MCF 10A (cell line): ENCODE results near the gene E2F7. TPM values are rescaled to one million over a fixed set of nuclear protein-coding genes. Genes with fewer than 3 reads are reported as not detected.
"Not testable (repeated sequence)": the region's sequence is repeated elsewhere in the genome, so short reads cannot be mapped to it uniquely, and the experiment has no call there.

ENCODE experiments used
- BruUV-seq: library from RNA; stranded (reverse); fragments of 400-500 nt; replicated peaks from 2 replicates; lab custom pipeline; 2021; lab: Mats Ljungman, UMichigan
- CTCF ChIA-PET: fragments of 300-600 bp; sonication (Branson Sonifier 250); formaldehyde crosslinking; extraction: SDS; loops from one replicate; lab custom pipeline; 2021; ENCODE audit warnings: antibody characterized with exemption, inconsistent platforms; lab: Yijun Ruan, JAX
- POLR2A ChIA-PET: fragments of 300-600, 350-650 bp; sonication (Branson Sonifier 250); formaldehyde crosslinking; extraction: SDS; loops from one replicate; lab custom pipeline; 2020; ENCODE audit warnings: antibody characterized with exemption, inconsistent platforms; lab: Yijun Ruan, JAX
- DNase-seq: peaks from one replicate; pipeline ENCODE4 v3.0.0-alpha.2; 2018; ENCODE audit not compliant: unreplicated experiment
- H3K27ac Mint-ChIP-seq: one replicate; pipeline ENCODE4 v1.8.0; 2022; ENCODE audit warnings: mild to moderate bottlenecking, low read depth, mixed read lengths; ENCODE audit not compliant: unreplicated experiment
- H3K27me3 Mint-ChIP-seq: one replicate; pipeline ENCODE4 v1.8.0; 2022; ENCODE audit warnings: mixed read lengths; ENCODE audit not compliant: insufficient read depth, unreplicated experiment
- H3K36me3 Mint-ChIP-seq: one replicate; pipeline ENCODE4 v1.8.0; 2022; ENCODE audit warnings: mild to moderate bottlenecking, moderate library complexity, mixed read lengths; ENCODE audit not compliant: insufficient read depth, unreplicated experiment
- H3K4me1 Mint-ChIP-seq: one replicate; pipeline ENCODE4 v1.8.0; 2022; ENCODE audit warnings: mixed read lengths; ENCODE audit not compliant: insufficient read depth, unreplicated experiment
- H3K4me3 Mint-ChIP-seq: one replicate; pipeline ENCODE4 v1.8.0; 2022; ENCODE audit warnings: mild to moderate bottlenecking, moderate library complexity, mixed read lengths; ENCODE audit not compliant: unreplicated experiment
- H3K9me3 Mint-ChIP-seq: one replicate; pipeline ENCODE4 v1.8.0; 2022; ENCODE audit warnings: mixed read lengths; ENCODE audit not compliant: unreplicated experiment
- intact Hi-C: fragments of 100-400 bp; cut with micrococcal nuclease; formaldehyde crosslinking; loops from 2 replicates; pipeline ENCODE4 v1.14.1; 2022
- total RNA-seq: library from RNA; stranded (reverse); gene quantifications from 2 replicates; pipeline ENCODE4 v1.2.3, GENCODE V29; 2022
- TF ChIP-seq, protein P1 (sequence below): fragments of 200-600 bp; IDR thresholded peaks from one replicate; pipeline ENCODE4 v1.8.0; 2022; ENCODE audit warnings: antibody characterized with exemption, mild to moderate bottlenecking; ENCODE audit not compliant: unreplicated experiment

Gene E2F7
- total RNA-seq, 1 experiment from 2014 or later = 34.4 TPM

- ChIA-PET POLR2A (interaction anchor here (1.9 kb wide), 1 partner anchor 44 kb away, joined by 6 read pairs; no protein-coding TSS in a partner anchor), CTCF (no interaction called here)
- no peak for DNase-seq
- no peaks in the 10 kb centered on the region for H3K4me1 Mint-ChIP-seq
- TF ChIP-seq, protein P1, sequence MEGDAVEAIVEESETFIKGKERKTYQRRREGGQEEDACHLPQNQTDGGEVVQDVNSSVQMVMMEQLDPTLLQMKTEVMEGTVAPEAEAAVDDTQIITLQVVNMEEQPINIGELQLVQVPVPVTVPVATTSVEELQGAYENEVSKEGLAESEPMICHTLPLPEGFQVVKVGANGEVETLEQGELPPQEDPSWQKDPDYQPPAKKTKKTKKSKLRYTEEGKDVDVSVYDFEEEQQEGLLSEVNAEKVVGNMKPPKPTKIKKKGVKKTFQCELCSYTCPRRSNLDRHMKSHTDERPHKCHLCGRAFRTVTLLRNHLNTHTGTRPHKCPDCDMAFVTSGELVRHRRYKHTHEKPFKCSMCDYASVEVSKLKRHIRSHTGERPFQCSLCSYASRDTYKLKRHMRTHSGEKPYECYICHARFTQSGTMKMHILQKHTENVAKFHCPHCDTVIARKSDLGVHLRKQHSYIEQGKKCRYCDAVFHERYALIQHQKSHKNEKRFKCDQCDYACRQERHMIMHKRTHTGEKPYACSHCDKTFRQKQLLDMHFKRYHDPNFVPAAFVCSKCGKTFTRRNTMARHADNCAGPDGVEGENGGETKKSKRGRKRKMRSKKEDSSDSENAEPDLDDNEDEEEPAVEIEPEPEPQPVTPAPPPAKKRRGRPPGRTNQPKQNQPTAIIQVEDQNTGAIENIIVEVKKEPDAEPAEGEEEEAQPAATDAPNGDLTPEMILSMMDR = no peak
- no TSS peak for BruUV-seq
- no peak overlapping the region for H3K27ac Mint-ChIP-seq
- H3K27me3 Mint-ChIP-seq = no peaks in the 10 kb centered on the region
- no peaks in the 10 kb centered on the region for H3K9me3 Mint-ChIP-seq
- no peak overlapping the region for H3K4me3 Mint-ChIP-seq
- intact Hi-C loops = no loop called here
- H3K36me3 Mint-ChIP-seq = no peaks in the 10 kb centered on the region
Measured at GRCh38 chr12:77076886-77077285, 11.5 kb upstream of the E2F7 start.

GRCh38 chr12:77073894-77074293 lies 8.5 kb upstream of the E2F7 start:
- CTCF ChIA-PET, POLR2A ChIA-PET, intact Hi-C loops, H3K27me3 Mint-ChIP-seq, H3K9me3 Mint-ChIP-seq, H3K27ac Mint-ChIP-seq, DNase-seq, H3K36me3 Mint-ChIP-seq, BruUV-seq, H3K4me3 Mint-ChIP-seq, H3K4me1 Mint-ChIP-seq: not testable (repeated sequence)

DNA sequence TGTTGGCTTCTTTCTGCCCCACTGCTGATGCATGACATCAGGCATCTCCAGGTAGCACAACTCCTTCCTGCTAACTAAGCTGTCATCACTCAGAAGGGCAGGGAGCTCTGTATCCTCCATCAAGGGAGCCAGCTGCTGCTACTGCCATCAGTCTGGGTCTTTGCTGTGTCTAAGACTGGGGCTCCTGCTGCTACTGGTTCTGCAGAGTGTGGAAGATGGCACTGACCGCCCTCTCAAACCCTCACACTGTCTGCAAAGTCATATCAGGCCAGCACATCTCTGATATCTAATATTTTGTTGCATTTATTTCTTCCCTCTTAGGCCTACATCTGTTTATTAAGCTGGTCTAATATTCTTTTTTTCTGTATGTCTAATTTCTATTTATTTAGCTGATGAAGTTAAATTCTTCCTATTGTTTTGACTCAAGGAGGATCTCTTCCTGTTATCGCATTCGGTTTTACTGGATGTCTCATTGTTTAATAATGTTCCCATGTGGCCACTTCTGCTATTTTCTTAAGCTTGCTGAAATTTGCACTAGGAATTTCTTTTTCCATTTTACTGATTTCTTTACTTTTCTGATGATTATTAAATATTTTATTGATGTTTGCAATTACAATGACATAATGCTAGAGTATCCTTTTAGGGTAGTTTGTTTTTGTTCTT lies 7.6 kb upstream of the E2F7 start:
- Mint-ChIP-seq H3K4me1 (no peaks in the 10 kb centered on the region), H3K9me3 (no peaks in the 10 kb centered on the region), H3K4me3 (no peak overlapping the region), H3K36me3 (no peaks in the 10 kb centered on the region), H3K27ac (no peak overlapping the region), H3K27me3 (no peaks in the 10 kb centered on the region)
- intact Hi-C loops = no loop called here
- POLR2A ChIA-PET = no interaction called here
- CTCF ChIA-PET = interaction anchor here (0.6 to 1.2 kb wide), 2 partner anchors 24 to 27 kb away, joined by 3 read pairs; no protein-coding TSS in a partner anchor
- DNase-seq = no peak
- TF ChIP-seq, protein P1 = no peak
- BruUV-seq = no TSS peak

GRCh38 chr12:77070800-77071449 lies 5.6 kb upstream of the E2F7 start:
- no peak overlapping the region for H3K4me3 Mint-ChIP-seq
- no peaks in the 10 kb centered on the region for H3K36me3 Mint-ChIP-seq
- ChIA-PET POLR2A (no interaction called here), CTCF (no interaction called here)
- no peaks in the 10 kb centered on the region for H3K4me1 Mint-ChIP-seq
- intact Hi-C loops = no loop called here
- DNase-seq = no peak
- TF ChIP-seq, protein P1 = no peak
- no peak overlapping the region for H3K27ac Mint-ChIP-seq
- no TSS peak for BruUV-seq
- H3K27me3 Mint-ChIP-seq = no peaks in the 10 kb centered on the region
- no peaks in the 10 kb centered on the region for H3K9me3 Mint-ChIP-seq
